Non-pigmented ciliary epithelial cell (primary cell): ENCODE data around the gene BICDL1.

ENCODE experiments used
- DNase-seq: peaks from one replicate; pipeline ENCODE4 v3.0.0-alpha.2; 2010; ENCODE audit warnings: low read depth

Gene BICDL1

GRCh38 chr12:120102189-120103043 is 113.4 kb downstream of the BICDL1 start:
- DNase-seq = no peak

DNA sequence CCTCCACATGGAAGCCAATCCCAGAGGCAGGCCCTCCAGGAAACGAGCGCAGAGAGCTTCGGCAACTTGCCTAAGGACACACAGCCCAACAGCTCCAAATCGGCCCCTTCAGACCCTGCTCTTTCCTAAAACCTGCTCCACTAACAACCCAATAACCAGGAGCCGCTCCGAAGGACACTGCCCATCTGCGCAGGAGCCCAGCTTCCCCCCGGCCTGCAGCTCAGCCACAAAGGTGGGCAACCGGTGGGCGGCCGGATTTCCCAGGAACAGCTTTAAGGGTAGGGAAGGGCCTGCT is 114.0 kb downstream of the BICDL1 start:
- no peak for DNase-seq

DNA sequence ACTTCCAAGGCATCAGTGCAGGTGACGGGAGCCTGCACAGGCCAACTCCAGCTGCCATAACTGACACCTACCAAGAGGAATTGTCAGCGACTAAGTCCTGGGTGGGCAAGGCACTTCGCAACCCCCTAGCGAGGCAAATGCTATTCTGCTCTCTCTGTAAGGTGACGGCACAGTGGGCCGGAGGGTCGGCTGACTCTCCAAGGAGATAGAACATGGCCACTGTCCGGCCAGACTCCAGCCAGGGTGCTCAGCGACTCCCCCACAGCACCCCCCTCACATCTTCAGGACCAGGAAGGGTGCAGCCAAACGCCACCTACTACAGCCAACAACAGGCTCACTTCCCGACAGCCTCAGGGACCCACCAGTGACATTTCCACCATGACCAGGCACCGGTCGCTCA is 114.3 kb downstream of the BICDL1 start:
- DNase-seq = no peak

DNA sequence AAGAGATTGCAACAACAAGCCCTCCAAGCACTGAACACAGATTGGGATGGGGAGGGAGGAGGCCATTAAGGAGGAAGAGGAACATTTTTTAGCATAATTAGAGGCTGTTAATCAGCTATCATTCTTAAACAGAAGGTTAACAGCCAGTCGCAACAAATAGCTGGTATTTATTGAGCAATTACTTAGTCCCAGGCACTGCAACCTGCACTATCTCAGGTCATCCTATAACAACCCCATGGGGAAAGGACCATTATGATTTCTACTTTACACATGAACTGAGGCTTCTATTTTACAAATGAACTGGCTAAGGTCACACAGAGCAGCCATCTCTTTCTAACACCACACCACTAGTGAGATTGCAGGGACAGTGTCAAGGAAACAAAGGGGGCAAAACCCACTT is 117.1 kb downstream of the BICDL1 start:
- DNase-seq = no peak

- no peak for DNase-seq
Measured at GRCh38 chr12:120109570-120110267, 120.7 kb downstream of the BICDL1 start.

GRCh38 chr12:120110550-120111501 is 121.8 kb downstream of the BICDL1 start:
- no peak for DNase-seq

- DNase-seq = no peak
Measured at GRCh38 chr12:120115066-120115465, 126.0 kb downstream of the BICDL1 start.

DNA sequence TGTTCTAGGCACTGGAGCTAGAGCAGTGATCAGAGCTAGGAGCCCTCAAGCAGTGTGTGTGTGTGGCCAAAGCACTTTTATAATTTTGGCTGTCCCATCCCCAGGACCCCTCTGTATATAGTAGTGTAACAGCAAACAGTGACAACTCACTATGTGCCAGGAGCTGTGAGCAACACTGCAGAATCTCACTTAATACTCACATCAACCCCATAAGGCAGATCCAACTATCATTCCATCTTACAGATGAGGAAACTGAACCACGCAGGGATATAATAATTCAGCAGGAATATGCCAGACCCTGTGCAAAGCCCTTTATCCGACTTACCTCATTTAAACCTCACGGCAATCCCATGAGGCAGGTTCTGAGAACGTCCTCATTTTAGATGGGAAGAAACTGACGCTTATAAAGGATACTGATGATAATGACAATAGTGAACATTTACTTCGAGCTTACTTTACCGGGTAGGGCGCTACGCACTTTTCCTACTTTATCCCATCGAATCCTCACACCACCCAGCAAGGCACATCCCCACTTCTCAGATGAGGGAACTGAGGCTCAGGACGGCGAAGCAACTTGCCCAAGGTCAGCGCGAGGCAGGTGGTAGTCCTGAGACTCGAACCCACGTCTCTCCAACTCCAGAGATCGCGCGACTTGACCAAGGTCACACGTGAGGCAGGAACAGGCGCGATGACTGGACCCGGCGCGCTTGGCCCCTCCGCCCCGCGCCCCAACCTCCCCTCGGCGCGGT is 126.8 kb downstream of the BICDL1 start:
- no peak for DNase-seq

- DNase-seq = no peak
Measured at GRCh38 chr12:120116441-120116791, 127.4 kb downstream of the BICDL1 start, which contains the start of gene RAB35. RAB35 (minus strand) TSS chr12:120116753; CDS start chr12:120116650, 103 bp downstream.

- DNase-seq = peak; percentile 43
Measured at GRCh38 chr12:120116792-120117651, 128.0 kb downstream of the BICDL1 start.

DNA sequence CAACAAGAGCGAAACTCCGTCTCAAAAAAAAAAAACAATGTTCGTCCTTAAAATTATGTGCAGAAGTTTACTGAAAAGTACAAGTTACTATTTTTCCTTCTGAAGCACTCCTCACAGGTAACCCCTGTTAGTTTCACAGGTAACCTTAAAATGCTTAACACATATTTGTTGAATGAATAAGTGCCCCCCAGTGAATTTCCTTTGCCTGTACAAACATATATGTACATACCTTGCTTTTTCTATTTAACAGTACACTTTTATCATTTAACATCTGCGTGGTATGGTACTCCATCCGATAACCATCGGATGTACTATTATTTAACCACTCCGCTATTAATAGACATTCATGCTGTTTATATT is 128.9 kb downstream of the BICDL1 start:
- DNase-seq = no peak

DNA sequence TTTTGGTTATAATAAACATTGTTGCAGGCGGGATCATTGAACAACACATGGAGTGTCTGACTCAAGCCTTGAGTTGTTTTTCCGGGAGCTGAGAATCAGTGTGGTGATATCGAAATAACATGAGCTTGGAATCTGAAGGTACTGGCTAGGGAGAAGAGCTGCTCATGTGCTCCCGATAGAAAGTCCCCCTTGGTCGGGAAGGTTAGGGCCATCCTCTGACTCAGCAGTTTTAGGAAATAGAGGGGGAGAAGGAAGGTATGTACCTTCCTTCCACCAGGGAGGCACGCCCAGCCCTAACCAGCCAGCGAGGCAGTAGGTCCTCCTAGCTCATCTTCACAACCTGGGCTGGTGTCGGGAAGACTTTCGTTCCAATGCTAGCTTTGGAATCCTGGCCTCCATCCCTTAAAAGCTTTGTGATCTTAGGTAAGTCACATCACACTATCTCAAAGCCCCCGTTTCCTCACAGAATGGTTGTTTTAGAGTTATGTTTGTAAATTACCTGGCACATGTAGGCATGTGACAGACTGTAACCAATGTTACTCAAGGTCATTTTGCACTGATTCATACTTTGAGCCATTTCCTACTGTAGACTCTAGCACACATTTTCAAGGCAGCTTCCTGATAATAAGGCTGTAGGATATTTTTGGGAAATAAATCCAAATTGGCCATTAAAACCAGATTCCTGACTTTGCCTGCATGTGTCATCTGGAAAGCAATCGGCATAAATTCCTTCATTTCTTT is 129.5 kb downstream of the BICDL1 start:
- no peak for DNase-seq

GRCh38 chr12:120119271-120119973 is 130.4 kb downstream of the BICDL1 start:
- no peak for DNase-seq

- no peak for DNase-seq
Measured at GRCh38 chr12:120121343-120121742, 132.3 kb downstream of the BICDL1 start.

DNA sequence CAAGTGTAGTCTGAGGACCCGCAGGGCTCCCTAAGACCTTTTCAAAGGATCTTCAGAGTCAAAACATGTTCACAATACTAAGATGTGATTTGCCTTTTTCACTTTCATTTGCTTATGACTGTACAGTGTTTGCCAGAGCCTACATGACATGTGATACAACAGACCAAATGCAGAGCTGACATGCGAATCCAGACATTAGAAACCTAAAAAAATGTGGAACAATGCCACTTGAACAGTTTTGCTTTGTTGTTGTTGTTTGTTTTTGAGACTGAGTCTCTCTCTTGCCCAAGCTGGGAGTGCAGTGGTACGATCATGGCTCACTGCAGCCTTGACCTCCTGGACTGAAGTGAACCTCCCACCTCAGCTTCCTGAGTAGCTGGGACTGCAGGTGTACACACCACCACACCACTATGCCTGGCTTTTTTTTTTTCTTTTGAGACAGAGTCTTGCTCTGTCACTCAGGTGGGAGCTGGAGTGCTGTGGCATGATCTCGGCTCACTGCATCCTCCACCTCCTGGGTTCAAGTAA is 132.8 kb downstream of the BICDL1 start:
- no peak for DNase-seq

DNA sequence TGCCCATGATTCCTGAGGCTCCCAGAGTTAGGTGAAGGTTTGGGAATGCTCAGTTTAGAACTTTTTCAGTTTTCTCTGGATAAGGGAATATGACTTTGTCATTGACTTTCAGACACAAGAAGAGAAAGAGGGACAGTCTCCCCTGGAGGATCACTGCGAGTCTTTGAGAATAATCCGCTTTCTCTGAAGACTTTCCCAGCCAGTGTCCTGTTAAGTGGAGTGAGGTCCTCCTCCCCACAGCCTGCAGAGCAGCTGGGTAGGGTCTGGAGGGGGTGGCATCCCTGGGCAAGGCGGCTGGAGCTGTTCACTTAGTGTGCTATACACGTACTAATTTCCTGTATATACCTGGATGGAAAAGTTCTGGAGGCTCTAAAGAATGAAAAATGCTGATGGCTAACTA is 136.0 kb downstream of the BICDL1 start:
- DNase-seq = no peak

- DNase-seq = no peak
Measured at GRCh38 chr12:120125792-120126634, 137.0 kb downstream of the BICDL1 start.

DNA sequence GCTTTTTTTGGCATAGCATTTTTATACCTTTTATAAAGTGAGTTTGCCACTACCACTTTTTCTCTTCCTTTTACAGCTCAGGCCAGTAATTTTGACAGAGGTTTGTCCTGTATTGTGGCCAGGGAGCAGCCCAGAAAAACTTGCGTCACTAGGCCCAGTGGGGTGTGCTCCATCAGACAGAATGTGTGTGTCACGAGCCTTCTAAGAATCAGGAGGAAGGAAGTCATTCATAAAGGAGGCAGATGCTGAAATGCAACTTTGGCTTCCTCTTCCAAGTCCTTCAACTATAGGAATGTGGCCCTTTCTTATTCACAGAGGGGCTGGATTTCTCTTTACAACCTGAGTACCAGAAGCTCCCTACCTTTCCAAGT is 137.6 kb downstream of the BICDL1 start:
- DNase-seq = no peak
